CD4-positive, CD25-positive, alpha-beta regulatory T cell (primary cell): ENCODE results near the gene STYXL2. TPM values are rescaled to one million over a fixed set of nuclear protein-coding genes. Genes with fewer than 3 reads are reported as not detected.

ENCODE experiments used
- ATAC-seq, 2 donors: fragments of 150-1000 bp; cut with Tn5 transposase; one replicate each; pipeline ENCODE4 v1.10.0; 2021; ENCODE audit warnings: low read depth in 2 of 2, moderate number of reproducible peaks in 2 of 2, moderate library complexity in 1 of 2
- DNase-seq, 3 donors: peaks; one replicate each; pipeline versions ENCODE4 v3.0.0 to v3.0.0-alpha.2; 2012 to 2022; ENCODE audit warnings: mixed read lengths in 1 of 3
- H3K27ac ChIP-seq: one replicate; pipeline ENCODE4 v1.7.0; 2013; ENCODE audit warnings: mild to moderate bottlenecking, low read length; ENCODE audit not compliant: insufficient read depth, poor library complexity, severe bottlenecking
- H3K27me3 ChIP-seq: one replicate; pipeline ENCODE4 v1.7.0; 2013; ENCODE audit warnings: low read length; ENCODE audit not compliant: control insufficient read depth, insufficient read depth
- H3K36me3 ChIP-seq: one replicate; pipeline ENCODE4 v1.7.0; 2013; ENCODE audit warnings: mild to moderate bottlenecking, low read length, moderate library complexity; ENCODE audit not compliant: control insufficient read depth, insufficient read depth
- H3K4me1 ChIP-seq: 2 replicates; pipeline ENCODE4 v1.7.0; 2013; ENCODE audit warnings: mild to moderate bottlenecking, low read length; ENCODE audit not compliant: insufficient read depth, control insufficient read depth, poor library complexity, severe bottlenecking
- H3K4me3 ChIP-seq: one replicate; pipeline ENCODE4 v1.7.0; 2013; ENCODE audit warnings: low read depth, mild to moderate bottlenecking, low read length, moderate library complexity
- H3K9me3 ChIP-seq, 2 experiments: 1 replicate in 1 of 2; 2 replicates in 1 of 2; pipeline ENCODE4 v1.7.0; 2013; ENCODE audit warnings: low read length in 2 of 2, mild to moderate bottlenecking in 1 of 2, moderate library complexity in 1 of 2; ENCODE audit not compliant: control insufficient read depth in 2 of 2
- H3K27ac Mint-ChIP-seq, 3 donors: one replicate each; pipeline ENCODE4 v1.8.0; 2020 to 2022; ENCODE audit warnings: mild to moderate bottlenecking in 3 of 3, mixed read lengths in 3 of 3, moderate library complexity in 2 of 3
- H3K27me3 Mint-ChIP-seq: one replicate; pipeline ENCODE4 v1.8.0; 2022; ENCODE audit warnings: mild to moderate bottlenecking, mixed read lengths
- H3K36me3 Mint-ChIP-seq: one replicate; pipeline ENCODE4 v1.8.0; 2020; ENCODE audit warnings: mixed read lengths
- H3K4me1 Mint-ChIP-seq, 4 donors: one replicate each; pipeline ENCODE4 v1.8.0; 2020 to 2022; ENCODE audit warnings: mixed read lengths in 4 of 4, mild to moderate bottlenecking in 1 of 4
- H3K4me3 Mint-ChIP-seq, 4 donors: one replicate each; pipeline ENCODE4 v1.8.0; 2020 to 2022; ENCODE audit warnings: mild to moderate bottlenecking in 4 of 4, mixed read lengths in 4 of 4, moderate library complexity in 3 of 4
- H3K9me3 Mint-ChIP-seq, 7 donors: one replicate each; pipeline ENCODE4 v1.8.0; 2020 to 2022; ENCODE audit warnings: mixed read lengths in 7 of 7, mild to moderate bottlenecking in 3 of 7, moderate library complexity in 2 of 7
- polyA plus RNA-seq, 4 donors: library from polyadenylated mRNA; unstranded; fragments of 300-500 nt; fragmentation: Illumina TruSeq; gene quantifications; one replicate each; pipeline ENCODE4 v1.2.3, GENCODE V29; 2021
- total RNA-seq: library from RNA; stranded (reverse); gene quantifications from one replicate; pipeline ENCODE4 v1.2.3, GENCODE V29; 2022

Gene STYXL2
- total and polyA plus RNA-seq, 5 donors from 2014 or later = not detected

DNA sequence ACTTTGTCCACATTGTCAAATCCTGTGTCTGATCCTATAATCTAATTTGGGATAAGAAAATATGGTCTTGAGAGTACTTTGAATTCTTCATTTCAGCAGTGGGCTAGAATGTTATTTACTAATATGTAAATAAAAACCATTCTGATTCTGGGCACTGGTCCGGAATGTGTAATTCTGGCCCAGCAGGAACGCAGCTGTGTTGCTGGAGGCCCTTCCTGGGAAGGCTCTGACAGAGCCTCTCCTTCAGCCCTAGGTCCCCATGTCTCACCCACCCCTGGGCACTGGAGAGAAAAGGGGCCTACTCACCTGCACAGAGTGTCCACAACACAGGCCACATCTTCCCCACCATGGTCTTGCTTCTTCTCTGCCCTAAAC, 3.9 kb upstream of the STYXL2 start:
- H3K9me3 ChIP-seq = no peaks in the 10 kb centered on the region
- H3K36me3 Mint-ChIP-seq = peaks cover 17% of the 10 kb centered on the region
- H3K36me3 ChIP-seq = no peaks in the 10 kb centered on the region
- no peaks in the 10 kb centered on the region for H3K27me3 Mint-ChIP-seq
- no peaks in the 10 kb centered on the region for H3K27me3 ChIP-seq
- peaks cover 13 to 57% (median 32%) of the 10 kb centered on the region in 4 donors for H3K4me1 Mint-ChIP-seq
- H3K4me3 Mint-ChIP-seq = peak overlapping the region; percentile 80 to 96 (median 91)
- H3K4me3 ChIP-seq = peak overlapping the region; percentile 75
- H3K27ac Mint-ChIP-seq = peak overlapping the region; percentile 100
- DNase-seq = no peak
- peak overlapping the region; percentile 79 for H3K27ac ChIP-seq
- H3K9me3 Mint-ChIP-seq = peaks cover 0 to 3% (median 0%) of the 10 kb centered on the region in 7 donors
- ATAC-seq = no peak
- H3K4me1 ChIP-seq = peaks cover 59% of the 10 kb centered on the region

GRCh38 chr1:167090314-167090942, 3.4 kb upstream of the STYXL2 start, which contains the start of gene GPA33:
GPA33 (minus strand) TSS chr1:167090377; CDS start chr1:167090287, 90 bp downstream.
- Histone ChIP-seq H3K27me3 (no peaks in the 10 kb centered on the region), H3K4me3 (peak within 1 kb of the TSS; percentile 75), H3K36me3 (no peaks in the 10 kb centered on the region), H3K9me3 (no peaks in the 10 kb centered on the region), H3K4me1 (peaks cover 59% of the 10 kb centered on the region), H3K27ac (peak within 1 kb of the TSS; percentile 79)
- no peaks in the 10 kb centered on the region for H3K27me3 Mint-ChIP-seq
- peak within 1 kb of the TSS; percentile 100 for H3K27ac Mint-ChIP-seq
- H3K9me3 Mint-ChIP-seq = peaks cover 0 to 3% (median 0%) of the 10 kb centered on the region in 7 donors
- peak within 1 kb of the TSS; percentile 81 to 96 (median 91) for H3K4me3 Mint-ChIP-seq
- peak in 2 of 3 donors; percentile 79 to 94 for DNase-seq
- H3K36me3 Mint-ChIP-seq = peaks cover 17% of the 10 kb centered on the region
- ATAC-seq = peak; percentile 96 to 97
- peaks cover 13 to 62% (median 33%) of the 10 kb centered on the region in 4 donors for H3K4me1 Mint-ChIP-seq

GRCh38 chr1:167092653-167093052, 1.2 kb upstream of the STYXL2 start:
- Mint-ChIP-seq H3K4me1 (peaks cover 13 to 62% (median 28%) of the 10 kb centered on the region in 4 donors), H3K27ac (peak overlapping the region; percentile 34 to 86 (median 85))
- ATAC-seq = no peak

GRCh38 chr1:167094690-167095089, 815 bp downstream of the STYXL2 start:
- Mint-ChIP-seq H3K4me1 (peaks cover 6 to 42% (median 21%) of the 10 kb centered on the region in 4 donors), H3K36me3 (peaks cover 5% of the 10 kb centered on the region), H3K27me3 (no peaks in the 10 kb centered on the region), H3K9me3 (peaks cover 0 to 3% (median 0%) of the 10 kb centered on the region in 7 donors), H3K27ac (peak overlapping the region in 2 of 3 donors; percentile 55 to 79), H3K4me3 (no peak overlapping the region)
- no peak for ATAC-seq
- no peak for DNase-seq
- no peak overlapping the region for H3K27ac ChIP-seq
- H3K27me3 ChIP-seq = peaks cover 3% of the 10 kb centered on the region
- peaks cover 18% of the 10 kb centered on the region for H3K4me1 ChIP-seq
- no peak overlapping the region for H3K4me3 ChIP-seq
- H3K9me3 ChIP-seq = no peaks in the 10 kb centered on the region
- no peaks in the 10 kb centered on the region for H3K36me3 ChIP-seq

More at GRCh38 chr1:167092653-167093052, 1.2 kb upstream of the STYXL2 start:
- Histone ChIP-seq H3K4me3 (no peak overlapping the region), H3K9me3 (no peaks in the 10 kb centered on the region), H3K4me1 (peaks cover 38% of the 10 kb centered on the region), H3K36me3 (no peaks in the 10 kb centered on the region), H3K27me3 (no peaks in the 10 kb centered on the region), H3K27ac (no peak overlapping the region)
- Mint-ChIP-seq H3K9me3 (peaks cover 0 to 3% (median 0%) of the 10 kb centered on the region in 7 donors), H3K36me3 (peaks cover 5% of the 10 kb centered on the region), H3K27me3 (no peaks in the 10 kb centered on the region), H3K4me3 (peak overlapping the region in 1 of 4 donors; percentile 22)
- DNase-seq = no peak

DNA sequence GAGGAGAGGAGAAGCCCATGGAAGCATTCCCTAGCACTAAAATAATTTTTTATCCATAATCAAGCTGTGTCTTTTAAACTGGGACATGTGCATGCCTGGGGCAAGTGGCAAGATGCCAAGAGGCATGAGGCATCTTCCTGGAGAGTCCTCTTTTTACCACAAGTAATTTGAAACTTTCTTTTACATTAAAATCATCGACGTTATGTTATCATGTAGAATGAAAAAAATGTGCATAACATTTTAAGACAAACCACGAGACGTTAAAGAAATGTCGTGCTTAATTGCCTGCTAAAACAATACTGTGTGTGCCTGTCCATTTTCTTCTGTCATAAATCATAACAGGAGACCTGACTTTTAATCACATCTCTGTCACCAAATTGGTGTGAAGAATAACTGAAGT, 1.5 kb downstream of the STYXL2 start:
- H3K27ac ChIP-seq = no peak overlapping the region
- H3K36me3 Mint-ChIP-seq = peaks cover 3% of the 10 kb centered on the region
- H3K4me1 ChIP-seq = peaks cover 11% of the 10 kb centered on the region
- no peak overlapping the region for H3K4me3 Mint-ChIP-seq
- peaks cover 5 to 35% (median 18%) of the 10 kb centered on the region in 4 donors for H3K4me1 Mint-ChIP-seq
- H3K27me3 Mint-ChIP-seq = no peaks in the 10 kb centered on the region
- H3K36me3 ChIP-seq = no peaks in the 10 kb centered on the region
- ATAC-seq = no peak
- DNase-seq = no peak
- peak overlapping the region in 2 of 3 donors; percentile 31 to 55 for H3K27ac Mint-ChIP-seq
- no peaks in the 10 kb centered on the region for H3K9me3 ChIP-seq
- H3K4me3 ChIP-seq = no peak overlapping the region
- H3K9me3 Mint-ChIP-seq = peaks cover 0 to 3% (median 0%) of the 10 kb centered on the region in 7 donors
- H3K27me3 ChIP-seq = peaks cover 9% of the 10 kb centered on the region

- DNase-seq = no peak
- Histone ChIP-seq H3K36me3 (no peaks in the 10 kb centered on the region), H3K27me3 (peaks cover 17% of the 10 kb centered on the region), H3K27ac (no peak overlapping the region), H3K4me3 (no peak overlapping the region), H3K4me1 (no peaks in the 10 kb centered on the region), H3K9me3 (no peaks in the 10 kb centered on the region)
- no peak for ATAC-seq
- Mint-ChIP-seq H3K4me3 (no peak overlapping the region), H3K27ac (no peak overlapping the region), H3K27me3 (peaks cover 5% of the 10 kb centered on the region), H3K36me3 (no peaks in the 10 kb centered on the region), H3K9me3 (peaks cover 0 to 2% (median 0%) of the 10 kb centered on the region in 7 donors), H3K4me1 (peaks cover 0 to 21% (median 12%) of the 10 kb centered on the region in 4 donors)
Measured at GRCh38 chr1:167099851-167100250, 6.0 kb downstream of the STYXL2 start.

DNA sequence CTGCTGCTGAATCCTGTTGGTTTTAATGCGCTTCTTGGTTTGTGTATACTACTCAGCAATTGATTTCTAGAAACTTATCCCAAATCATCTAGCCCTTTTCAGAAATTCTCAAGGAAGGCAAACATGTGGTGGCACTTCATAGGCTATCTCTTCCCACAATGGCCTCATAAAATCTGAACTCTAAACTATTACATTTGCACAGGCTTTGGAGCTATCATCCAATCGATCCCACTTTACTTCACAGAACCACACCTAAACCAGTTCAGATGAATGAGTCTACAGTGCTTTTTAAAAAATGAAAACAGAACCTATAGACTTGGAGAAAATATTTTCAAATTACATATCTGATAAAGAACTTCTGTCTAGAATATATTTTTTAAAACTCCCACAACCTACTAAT, 6.9 kb downstream of the STYXL2 start:
- no peaks in the 10 kb centered on the region for H3K36me3 Mint-ChIP-seq
- no peak for ATAC-seq

More for the DNA sequence above, 6.9 kb downstream of the STYXL2 start:
- DNase-seq = no peak
- Mint-ChIP-seq H3K4me3 (no peak overlapping the region), H3K27ac (no peak overlapping the region), H3K27me3 (peaks cover 5% of the 10 kb centered on the region), H3K4me1 (peaks cover 0 to 24% (median 12%) of the 10 kb centered on the region in 4 donors), H3K9me3 (peaks cover 0 to 2% (median 0%) of the 10 kb centered on the region in 7 donors)
- no peaks in the 10 kb centered on the region for H3K36me3 ChIP-seq
- H3K27ac ChIP-seq = no peak overlapping the region
- H3K27me3 ChIP-seq = peaks cover 17% of the 10 kb centered on the region
- H3K4me1 ChIP-seq = no peaks in the 10 kb centered on the region
- no peak overlapping the region for H3K4me3 ChIP-seq
- H3K9me3 ChIP-seq = no peaks in the 10 kb centered on the region
